ENCODE measurements around the gene PADI4. TPM values are rescaled to one million over a fixed set of nuclear protein-coding genes. Genes with fewer than 3 reads are reported as not detected.

The PADI4 gene
- total and polyA plus RNA-seq, 2 donors (not counting 3 experiments of a cell fraction or from before 2014, with no cell fraction given), result not detected

GRCh38 chr1:17280894-17281293 lies 27.1 kb upstream of the PADI4 start:
- dilution Hi-C loops (cut with MboI; ENCODE audit: extremely low pct_ligation_motif_present, low sequenced_read_pairs) (no loop called here), intact Hi-C loops (cut with micrococcal nuclease) (no loop called here)
- H3K79me2 ChIP-seq (ENCODE audit: control insufficient read depth, insufficient read depth, low read length), result no peaks in the 10 kb centered on the region
- no peaks in the 10 kb centered on the region for H3K4me1 ChIP-seq (ENCODE audit: control insufficient read depth, extremely low read depth, insufficient read depth, low read length)
- no peaks in the 10 kb centered on the region for H3K9me3 ChIP-seq (replicated peaks; ENCODE audit: control insufficient read depth, insufficient read depth, low read length)
- H3K27me3 ChIP-seq (ENCODE audit: control insufficient read depth in 2 of 2, insufficient read depth in 2 of 2, low read length in 2 of 2), result no peaks in the 10 kb centered on the region
- TF ChIP-seq, protein P1, sequence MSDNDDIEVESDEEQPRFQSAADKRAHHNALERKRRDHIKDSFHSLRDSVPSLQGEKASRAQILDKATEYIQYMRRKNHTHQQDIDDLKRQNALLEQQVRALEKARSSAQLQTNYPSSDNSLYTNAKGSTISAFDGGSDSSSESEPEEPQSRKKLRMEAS (IDR thresholded peaks at IDR 0.05; ENCODE audit: insufficient read depth, insufficient read length), result no peak
- TF ChIP-seq GATA2 (IDR thresholded peaks at IDR 0.05; ENCODE audit: insufficient read depth, insufficient read length, low read depth, low read length) (no peak), EZH2 (IDR thresholded peaks at IDR 0.05; ENCODE audit: borderline replicate concordance, low read depth, low read length, severe bottlenecking) (no peak), POLR2A (IDR thresholded peaks at IDR 0.05; ENCODE audit: low read depth, low read length) (no peak), JUN (IDR thresholded peaks at IDR 0.05; ENCODE audit: borderline replicate concordance, insufficient read depth, insufficient read length, low read depth) (no peak), POLR2AphosphoS5 (IDR thresholded peaks at IDR 0.05; ENCODE audit: insufficient read depth, low read depth, low read length) (no peak), MYC (IDR thresholded peaks at IDR 0.05; ENCODE audit: low read depth, low read length) (no peak), FOS (IDR thresholded peaks at IDR 0.05; ENCODE audit: borderline replicate concordance, insufficient read depth, low read length) (no peak), CTCF (IDR thresholded peaks at IDR 0.05; ENCODE audit: extremely low read depth in 1 of 2, insufficient read depth in 1 of 2, low read depth in 1 of 2, low read length in 2 of 2) (no peak)
- no peaks in the 10 kb centered on the region for H3K36me3 ChIP-seq (ENCODE audit: control insufficient read depth in 2 of 2, extremely low read depth in 1 of 2, insufficient read depth in 2 of 2, low read length in 2 of 2)
- H4K20me1 ChIP-seq (replicated peaks; ENCODE audit: control insufficient read depth, extremely low read depth, insufficient read depth, low read length), result no peaks in the 10 kb centered on the region
- ChIA-PET CTCF (no interaction called here), POLR2A (no interaction called here)
- no TSS peak for BruUV-seq (replicated peaks)
- no peak overlapping the region for H3K4me3 ChIP-seq (replicated peaks in 1 of 3; ENCODE audit: insufficient read depth in 1 of 3, low read depth in 1 of 3, low read length in 3 of 3)
- H3K4me2 ChIP-seq (ENCODE audit: insufficient read depth, low read length), result no peak overlapping the region
- H3K9ac ChIP-seq (replicated peaks; ENCODE audit: extremely low read depth, insufficient read depth, low read length), result no peak overlapping the region
- no peak overlapping the region for H3K27ac ChIP-seq (ENCODE audit: insufficient read depth, low read depth, low read length)
- H2AFZ ChIP-seq (ENCODE audit: low read depth, low read length), result no peak overlapping the region
- no peaks in the 10 kb centered on the region for H3K9me1 ChIP-seq (replicated peaks; ENCODE audit: control insufficient read depth, extremely low read depth, insufficient read depth, low read length)
- FAIRE-seq (no peak), DNase-seq (ENCODE audit: low read depth, low spot score) (no peak)
